Hematopoietic multipotent progenitor cell treated with erythropoietin and hydrocortisone succinate and interleukin-3 and kit ligand, for 8 days (in vitro differentiated cells): Measurements from ENCODE around the gene BAHCC1.

Source experiments
- DNase-seq: peaks from one replicate; pipeline ENCODE4 v3.0.0-alpha.2; 2015

Gene BAHCC1

DNA sequence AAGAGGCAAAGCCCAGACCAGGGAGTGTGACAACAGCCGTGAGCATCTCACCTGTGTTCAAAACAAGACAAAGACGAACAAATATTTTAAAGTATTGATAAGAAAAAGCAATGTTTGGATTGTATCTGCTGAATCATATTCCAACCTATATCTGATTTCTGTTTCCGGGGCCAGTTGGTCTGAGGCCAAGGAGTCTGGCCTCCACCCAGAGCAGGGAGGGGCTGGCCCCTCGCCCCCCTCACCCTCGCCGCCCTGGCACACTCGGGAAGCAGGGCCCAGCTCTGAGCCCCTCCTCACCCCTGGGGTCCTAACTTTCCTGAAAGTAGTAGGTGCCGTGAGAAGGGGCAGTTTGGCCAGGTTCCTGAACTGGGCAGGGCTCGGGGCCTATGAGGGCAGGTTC lies 69.3 kb downstream of the BAHCC1 start:
- DNase-seq = no peak

DNA sequence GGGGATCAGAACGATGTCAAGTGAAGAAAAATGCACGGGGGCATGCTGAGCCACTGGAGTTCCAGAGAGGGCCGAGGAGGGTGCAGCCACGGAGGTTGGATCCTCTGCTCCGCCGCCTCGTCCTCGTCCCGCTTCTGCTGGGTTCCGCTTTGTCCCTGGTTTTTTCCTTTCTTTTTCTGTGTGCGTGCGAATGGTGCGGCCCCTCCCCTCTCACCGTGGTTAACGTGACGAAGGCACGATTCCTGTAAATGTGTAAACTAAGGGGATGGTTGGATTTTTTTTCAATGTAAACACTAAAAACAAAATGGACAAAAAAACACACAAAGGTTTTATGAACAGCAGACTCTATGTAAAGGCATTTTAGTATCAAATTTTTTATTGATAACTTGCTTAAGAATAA lies 70.7 kb downstream of the BAHCC1 start:
- DNase-seq = no peak

DNA sequence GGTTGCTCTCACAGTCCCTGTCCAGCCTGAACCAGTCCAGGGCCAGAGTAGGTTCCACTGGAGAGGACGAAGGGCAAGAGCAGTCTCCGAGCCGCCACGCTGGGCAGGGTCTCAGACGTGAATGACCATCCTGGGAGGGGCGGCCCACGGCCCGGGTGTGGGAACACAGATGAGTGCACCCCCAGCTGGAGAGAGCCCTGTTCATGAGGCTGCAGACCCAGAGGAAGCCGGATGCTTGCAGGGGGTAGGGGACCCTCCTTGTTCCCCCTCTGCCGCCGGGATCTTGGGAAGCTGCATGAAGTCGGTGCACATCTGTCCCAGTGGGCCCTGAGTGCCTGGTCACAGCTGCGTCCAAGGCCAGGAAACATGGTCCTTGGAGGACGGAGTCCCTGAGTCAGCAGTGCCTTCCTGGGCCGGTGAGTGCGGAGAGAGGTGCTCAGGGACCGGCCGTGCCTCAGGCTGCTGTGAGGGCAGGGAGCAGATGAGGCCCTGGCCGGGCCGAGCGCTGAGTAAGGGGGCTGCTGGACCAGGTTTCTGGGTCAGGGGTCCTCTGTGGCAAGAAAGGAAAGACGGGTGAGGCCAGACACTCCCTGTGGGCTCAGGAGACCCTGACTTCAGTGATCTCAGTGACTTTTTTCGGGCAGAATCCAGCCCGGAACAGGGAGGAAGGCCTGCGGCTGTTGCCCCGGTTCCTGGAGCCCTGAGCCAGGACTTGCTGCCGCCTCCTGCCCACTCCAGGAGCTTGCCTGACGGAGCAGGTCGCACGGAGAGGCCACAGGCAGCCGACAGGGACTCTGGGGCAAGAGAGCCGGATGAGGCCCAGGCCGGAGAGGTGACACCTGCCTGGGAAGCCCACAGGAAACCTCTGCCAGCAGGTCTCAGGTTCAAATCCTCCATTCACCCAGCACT lies 71.6 kb downstream of the BAHCC1 start:
- DNase-seq = no peak

DNA sequence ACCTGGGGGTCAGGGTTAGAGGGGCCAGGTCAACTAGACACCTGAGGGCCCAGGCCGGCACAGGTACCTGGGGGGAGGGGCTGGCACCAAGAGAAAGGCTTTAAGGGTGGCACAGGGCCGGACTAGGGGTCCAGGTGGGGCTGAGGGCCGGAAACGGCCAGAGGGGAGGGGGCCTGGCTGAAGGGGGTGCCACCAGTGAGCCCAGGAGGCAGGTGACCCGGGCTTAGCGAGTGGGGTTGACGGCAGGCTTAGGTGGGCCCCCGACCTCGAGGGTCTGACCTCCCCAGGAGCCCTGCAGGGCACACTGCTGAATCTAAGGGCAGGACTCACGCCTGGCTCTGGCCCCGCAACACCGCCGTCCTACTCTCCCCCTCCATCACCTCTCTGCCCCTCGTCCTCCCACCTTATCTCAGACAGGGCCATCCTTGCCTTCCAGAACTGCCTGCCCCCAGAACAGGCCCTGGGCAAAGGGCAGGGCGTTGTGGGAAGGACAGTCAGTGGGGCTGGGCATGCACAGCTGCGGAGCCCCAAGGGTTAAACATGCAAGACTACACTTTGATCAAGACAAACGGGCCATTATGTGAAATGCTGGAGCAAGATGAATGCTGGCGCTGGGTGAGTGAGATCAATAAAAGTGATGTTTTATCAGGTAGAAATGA lies 73.0 kb downstream of the BAHCC1 start:
- no peak for DNase-seq

DNA sequence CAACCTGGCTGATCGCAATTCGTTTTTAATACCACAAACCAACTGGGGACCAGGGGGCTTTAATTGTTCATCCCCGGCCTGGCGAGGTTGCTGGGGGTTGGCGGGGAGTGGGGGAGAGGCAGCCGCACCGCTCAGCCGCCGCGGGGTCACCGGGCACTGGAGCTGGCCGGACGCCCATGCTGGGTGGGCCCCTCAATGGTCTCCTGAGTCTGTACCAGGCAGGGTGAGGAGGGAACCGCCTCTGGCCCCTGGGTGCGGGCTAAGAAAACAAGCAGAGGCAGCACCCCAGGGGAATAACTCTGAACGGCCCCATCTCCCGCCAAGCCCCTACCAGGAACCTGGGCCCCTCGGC lies 73.5 kb downstream of the BAHCC1 start:
- no peak for DNase-seq

DNA sequence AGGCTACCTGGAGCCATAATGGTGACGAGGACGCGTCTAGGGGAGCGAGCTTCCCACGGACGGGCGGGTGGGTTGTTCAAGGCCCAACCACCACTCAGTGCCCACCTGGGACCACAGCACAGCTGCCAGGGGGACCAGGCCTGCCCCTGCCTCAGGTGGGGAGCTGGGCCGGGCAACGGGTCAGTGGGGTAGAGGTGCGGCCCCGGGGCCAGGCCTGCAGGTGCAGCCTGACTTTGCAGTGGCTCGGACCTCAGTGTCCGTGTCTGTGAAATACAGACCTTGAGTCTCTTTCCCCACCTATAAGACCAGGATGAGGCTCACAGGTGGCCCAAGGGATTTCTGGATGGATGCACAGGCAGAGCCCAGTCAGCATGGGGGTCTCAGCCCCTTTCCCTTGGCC lies 74.0 kb downstream of the BAHCC1 start:
- DNase-seq = no peak

DNA sequence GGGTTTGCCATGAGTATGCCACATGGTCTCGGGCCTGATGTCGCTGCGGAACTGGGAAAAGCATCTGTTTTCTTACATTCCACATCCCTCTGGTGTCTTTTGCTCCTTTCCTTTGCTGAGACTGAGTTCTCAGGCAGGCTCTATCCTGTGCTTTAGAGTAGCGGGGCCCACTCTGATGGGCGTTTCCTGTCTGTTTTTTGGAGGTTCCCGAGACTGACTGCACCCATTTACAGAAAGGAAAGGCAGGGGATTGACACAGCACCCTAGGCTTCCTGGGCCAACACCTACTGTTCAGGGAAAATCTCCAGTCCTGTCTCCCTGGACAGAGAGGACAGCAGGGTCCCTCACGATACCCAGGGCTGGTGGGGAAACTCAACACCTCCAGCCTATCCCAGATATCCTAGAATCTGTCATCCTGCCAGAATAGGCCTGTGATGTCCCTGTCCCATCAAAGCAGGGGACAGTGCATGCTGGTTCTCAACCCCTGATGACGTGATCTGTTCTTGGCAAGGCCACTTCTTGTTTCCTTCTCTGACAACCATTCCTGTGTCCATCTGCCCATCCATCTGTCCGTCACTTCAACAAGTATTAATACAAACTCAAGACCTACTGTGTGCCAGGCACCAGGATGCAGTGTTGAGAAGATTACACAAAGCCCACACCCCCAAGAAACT lies 75.2 kb downstream of the BAHCC1 start:
- DNase-seq = no peak

DNA sequence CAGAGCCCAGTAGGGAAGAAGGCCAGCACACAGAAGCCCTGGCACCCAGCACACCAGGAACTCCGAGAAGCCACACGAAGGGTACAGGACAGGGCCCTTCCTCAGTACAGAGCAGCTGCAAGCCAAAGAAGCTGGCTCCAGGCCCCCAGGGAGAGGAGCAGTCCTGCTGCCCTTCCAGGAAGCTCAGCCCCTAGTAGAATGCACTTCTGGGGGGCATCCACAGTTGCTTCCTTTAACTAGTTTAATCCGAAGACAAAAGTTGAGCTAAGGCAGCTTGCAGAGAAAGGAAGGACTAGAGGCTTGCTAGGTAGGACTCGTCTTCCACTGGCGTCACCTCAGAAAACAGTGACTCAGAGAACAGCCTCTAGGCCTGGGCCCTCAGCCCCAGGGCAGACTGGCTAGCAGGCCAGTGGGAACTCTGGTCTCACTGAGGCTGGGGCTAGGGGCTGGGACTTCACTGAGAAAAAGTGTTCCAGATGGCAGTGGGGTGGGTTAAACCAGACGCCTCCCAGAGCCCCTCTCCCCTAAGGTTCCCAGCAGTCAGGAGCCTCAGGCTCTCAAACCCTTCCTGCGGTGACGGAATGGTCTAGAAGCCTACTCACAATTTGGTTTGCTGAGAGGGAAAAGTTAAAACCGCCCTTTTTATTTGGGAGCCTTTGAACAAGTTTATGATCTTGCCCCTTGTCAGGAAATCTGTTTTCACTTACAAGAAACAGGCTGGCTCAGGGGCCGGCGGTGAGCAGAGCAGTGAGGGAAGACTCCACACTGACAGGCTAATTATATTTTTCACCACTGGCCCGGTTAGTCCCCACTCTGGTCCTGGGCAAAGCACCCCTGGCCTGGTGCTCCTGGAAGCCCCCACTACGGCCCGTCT lies 75.9 kb downstream of the BAHCC1 start:
- DNase-seq = no peak

DNA sequence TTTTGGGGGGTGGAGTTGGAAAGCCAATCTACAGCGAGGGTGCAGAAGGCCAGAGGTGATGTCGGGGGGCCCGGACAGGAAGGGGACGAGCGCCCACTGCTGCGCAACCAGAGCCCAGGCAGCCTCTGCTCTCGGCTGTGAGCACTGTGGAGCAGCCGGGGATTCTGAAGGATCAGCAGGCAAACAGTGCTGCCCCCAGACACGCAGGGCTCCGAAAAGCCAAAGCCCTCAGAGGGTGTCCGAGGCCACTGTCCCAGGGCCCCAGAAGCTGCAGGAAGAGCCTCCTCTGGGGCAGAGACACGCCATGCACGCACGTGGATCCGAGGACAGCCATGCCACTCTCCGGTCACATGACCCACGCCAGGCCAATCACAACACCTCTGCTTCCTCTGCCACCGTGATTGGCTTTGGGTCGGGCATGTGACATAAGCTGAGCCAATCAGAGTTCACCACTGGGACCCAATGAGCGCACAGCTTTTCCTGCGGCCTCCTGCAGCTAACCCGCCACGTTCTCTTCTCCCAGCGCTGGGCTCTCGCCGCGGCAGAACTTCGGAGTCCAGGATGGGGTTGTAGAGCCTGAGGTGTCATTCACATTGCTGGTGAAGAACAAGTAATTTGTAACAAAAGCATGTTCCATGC lies 76.7 kb downstream of the BAHCC1 start:
- no peak for DNase-seq

DNA sequence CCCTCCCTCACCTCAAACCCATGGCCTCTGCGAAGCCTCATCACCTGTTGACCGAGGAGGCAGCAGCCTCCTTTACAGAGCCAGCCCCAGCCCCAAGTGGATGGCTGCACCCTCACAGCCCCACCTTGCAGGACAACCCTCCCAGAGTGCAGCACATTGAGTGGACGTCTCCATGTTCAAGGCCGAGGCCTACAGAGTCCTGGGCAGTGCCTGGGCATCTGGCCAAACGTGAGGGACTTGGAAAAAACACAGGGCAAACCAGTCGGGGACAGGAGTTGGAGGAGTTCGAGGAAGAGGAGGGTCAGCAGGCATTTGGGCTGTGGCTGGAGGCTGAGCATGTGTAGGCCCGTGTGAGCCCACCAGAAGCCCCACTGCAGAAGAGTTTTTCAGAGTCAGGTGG lies 77.8 kb downstream of the BAHCC1 start:
- DNase-seq = no peak

DNA sequence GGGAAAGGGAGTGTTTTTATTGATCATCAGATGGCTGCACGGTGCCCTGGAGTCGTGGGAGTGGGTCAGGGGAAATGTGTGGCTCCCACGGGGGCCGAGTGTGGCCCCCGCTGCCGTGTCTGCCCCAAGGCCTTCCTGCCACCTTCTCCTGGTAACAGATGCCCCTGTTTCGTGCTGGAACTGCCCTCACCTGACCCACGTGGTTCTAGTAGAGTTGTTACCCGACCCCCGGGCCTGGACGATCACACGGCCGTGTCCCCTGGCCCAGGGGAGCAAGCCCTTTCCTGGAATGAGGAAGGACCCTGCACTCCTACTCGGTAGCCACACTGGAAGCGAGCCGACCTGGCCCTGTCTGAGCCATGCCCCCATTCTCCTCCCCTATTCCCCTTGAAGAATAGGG lies 79.7 kb downstream of the BAHCC1 start:
- DNase-seq = no peak

DNA sequence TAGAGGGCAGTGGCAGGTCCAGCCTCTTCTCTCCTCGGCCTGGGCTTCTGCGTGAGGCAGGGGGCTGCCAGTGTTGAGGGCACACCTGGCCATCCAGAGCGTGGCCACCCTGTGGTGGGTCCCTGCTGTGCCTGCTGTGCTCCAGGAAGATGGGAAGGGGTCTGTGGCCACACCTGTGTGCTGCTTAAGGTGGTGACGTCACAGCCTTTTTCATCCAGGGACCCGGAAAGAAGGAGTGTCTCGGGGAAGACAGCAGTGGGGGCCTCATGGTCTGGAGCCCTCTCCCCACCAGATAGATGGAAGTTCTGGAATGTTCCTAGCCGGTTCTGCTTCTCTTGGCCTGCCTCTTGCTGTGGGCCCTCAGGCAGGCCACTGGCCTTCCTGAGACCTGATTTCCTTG lies 80.8 kb downstream of the BAHCC1 start:
- no peak for DNase-seq

DNA sequence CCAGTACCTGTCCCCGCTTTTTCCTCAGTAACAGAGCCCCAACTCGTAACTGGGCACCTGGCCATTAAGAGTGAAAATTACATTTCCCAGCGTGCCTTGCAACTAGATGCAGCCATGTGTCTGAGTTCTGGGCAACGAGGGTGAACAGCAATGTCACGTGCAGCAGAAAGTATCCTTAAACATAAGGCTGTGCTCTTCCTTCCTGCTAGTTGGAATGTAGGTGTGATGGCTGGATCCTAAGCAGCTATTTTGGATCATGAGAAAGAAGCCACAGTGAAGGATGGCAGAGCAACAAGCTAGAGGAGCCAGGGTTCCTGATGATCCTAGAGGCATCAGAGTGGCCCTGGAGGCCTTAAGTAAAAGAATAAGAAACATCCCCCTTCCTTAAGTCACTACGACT lies 81.4 kb downstream of the BAHCC1 start:
- DNase-seq = no peak

DNA sequence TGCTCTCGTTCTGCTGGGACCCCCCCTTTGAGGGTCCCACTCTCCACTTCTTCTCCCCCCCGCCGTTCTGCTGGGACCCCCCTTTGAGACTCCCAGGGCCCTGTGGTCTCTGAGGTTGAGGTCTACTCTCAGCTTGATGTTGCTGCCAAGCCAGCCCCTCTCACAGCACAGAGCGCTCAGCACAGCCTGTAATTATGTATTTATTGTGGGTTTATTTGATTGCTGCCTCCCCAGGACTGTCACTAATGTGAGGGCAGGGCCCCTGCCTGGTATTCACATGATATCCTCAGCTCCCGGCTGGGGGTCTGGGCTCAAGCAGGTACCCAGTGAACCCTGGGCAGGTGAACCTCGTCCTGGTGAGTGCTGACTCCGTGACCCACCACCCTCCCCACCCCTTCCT lies 81.9 kb downstream of the BAHCC1 start:
- DNase-seq = no peak

DNA sequence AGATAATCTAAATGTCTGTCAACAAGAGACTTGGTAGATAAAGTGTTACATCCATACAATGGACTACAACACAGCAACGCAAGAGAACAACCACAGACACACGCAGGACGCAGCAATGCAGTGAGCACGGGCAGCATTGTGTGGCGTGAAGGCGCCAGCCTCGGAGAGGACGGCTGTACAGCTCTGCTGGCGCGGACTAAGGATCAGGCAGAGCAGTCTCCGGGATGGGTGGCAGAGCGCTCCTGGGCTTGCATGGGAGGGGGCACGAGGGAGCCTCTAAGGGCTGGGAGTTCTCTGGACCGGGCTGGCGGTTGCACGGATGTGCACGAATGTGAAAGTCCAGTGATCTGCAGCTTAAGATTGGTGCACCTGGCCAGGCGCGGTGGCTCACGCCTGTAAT lies 82.9 kb downstream of the BAHCC1 start:
- DNase-seq = no peak

DNA sequence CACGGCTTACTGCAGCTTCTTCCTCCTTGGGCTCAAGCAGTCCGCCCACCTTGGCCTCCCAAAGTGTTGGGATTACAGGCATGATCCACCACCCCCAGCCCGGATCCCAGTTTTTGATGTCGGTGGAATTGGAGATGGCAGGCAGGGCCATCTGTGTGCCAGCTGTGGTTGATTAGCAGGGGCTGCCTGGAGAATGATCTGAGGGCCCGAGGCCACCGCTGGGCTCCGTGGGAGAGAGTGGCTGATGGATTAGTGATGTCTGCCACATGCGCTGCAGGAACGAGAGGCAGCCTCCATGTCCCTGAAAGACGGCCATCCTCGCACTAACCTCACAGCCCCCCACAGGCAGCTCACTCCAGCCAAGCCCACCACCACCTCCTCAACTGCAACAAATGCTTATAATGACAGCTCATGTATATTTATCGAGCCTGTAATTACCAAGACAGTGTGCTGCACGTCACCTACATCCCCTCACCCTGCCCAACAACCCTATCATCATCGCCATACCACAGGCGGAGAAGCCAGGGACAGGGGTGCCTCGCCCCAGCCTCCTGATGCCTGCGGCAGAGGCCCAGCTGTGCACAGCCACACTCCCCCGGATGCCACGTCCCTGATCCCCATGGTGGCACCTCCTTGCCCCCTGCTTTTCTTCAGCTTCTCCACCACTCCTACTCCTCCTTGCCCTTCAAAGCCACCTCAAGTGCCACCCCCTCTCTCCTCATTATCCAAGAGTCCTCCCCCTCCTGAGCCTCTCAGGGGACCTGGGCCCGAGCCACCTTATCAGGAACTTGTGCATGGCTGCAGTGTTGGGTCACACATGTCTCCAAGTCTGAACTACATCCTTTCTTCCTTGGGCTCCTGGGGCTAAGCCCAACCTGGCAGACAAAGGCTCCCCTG lies 84.2 kb downstream of the BAHCC1 start:
- DNase-seq = no peak

DNA sequence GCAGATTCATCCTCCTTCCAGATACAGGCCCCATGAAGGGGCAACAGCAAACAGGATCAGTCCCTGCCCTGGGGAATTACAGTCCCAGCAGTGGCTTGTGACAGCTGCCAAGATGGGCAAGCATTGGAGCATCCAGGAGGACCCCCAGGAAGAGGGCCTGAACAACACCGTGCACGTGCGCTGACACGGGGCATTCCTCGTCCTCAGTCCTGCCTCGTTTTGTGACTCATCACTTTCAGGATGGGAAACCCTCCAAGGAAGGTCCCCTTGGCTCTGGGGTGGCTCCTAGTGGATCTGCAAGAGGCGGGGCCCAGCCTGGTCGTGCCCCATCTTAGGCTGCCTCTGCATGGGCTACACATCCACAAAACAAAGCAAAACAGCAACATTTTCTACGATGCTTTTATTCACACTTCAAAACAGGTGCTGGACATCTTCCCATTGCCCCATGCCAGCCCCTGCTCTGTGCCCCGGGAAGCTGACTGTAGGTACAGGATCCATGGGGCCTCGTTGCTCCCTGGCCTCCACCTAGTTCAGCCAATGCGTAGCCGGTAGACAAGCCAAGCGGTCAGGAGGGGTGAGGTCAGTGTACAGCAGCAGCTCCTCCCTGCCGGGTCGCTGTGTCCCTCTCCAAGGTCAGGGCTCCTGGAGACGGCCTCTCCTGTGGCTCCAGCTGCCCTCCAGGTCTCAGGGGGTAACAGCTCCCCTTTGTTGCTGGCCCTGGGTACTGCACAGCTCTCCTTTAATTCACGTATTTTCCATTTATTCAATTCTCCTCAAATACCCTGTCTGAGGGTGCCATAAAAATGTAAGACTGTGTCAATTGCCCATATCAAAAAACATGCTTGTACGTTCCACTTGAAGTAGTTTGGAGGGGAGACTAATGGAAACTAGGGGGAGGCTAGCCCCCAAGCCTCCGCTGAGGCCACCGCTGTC lies 85.1 kb downstream of the BAHCC1 start:
- DNase-seq = no peak

DNA sequence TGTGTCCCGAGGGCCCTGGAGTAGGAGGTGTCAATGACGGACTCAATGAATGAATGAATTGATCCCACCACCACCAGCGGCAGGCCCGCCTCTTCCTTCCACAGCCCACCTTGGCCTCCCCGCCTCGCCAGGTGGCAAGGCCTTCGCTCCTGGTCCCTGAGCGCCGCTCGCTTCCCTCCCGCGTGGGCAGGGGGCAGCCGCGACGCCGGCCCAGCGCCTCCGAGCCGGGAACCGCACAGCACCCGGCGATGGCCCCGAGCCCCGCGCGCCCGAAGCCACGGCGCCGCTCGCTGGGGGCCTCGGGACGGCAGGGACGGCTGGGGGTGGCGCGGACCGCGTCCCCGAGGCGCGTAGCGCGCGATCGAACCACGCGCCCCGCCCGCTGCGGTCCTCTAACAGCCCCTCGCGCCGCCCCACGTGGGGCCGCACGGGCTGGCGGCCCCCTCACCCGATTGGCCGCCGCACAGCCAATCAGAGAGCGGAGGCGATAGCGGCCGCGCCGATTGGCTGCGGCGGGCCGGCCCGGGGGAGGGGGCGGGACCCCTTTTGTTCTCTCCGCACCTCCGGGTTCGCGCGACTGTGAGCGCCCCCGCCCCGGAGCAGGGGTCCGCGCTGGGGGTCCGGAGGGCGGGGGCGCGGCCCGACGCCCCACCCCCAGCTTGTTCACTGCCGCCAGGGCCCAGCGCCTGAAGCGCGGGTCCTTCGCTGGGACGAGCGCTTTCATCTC lies 86.0 kb downstream of the BAHCC1 start:
- DNase-seq = peak; percentile 31

DNA sequence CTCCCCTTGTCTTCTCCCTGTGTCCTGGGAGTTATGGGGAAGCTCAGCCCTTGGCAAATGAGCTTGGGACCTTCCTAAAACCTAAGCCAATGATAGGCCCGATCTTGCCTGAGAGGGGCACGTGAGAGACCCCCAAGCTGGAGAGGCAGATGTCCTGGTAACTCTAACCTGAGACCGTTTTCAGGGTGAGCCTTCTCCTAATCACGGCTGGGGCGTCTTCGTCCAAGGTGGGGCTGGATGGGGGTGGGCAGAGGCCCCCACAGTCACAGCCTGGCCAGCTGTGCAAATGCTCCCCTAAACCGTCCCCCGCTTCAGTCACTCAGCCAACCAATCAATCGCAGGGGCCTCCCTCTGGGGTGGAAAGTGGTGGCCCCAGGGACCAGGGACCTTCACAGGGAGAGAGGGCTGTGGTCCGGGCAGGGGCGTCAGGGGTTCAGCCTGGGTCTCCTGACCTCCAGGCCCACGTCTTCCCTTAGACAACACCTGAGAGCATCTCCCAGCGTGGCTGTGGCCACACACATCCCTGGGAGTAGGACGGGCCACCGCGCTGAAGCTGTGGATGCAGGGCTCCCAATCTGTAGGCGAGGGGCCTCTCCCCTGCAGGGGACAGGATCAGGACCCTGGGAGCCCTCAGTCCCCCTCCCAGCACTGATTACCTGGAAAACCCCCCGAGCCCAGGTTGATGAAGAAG lies 86.7 kb downstream of the BAHCC1 start:
- DNase-seq = no peak
